B cell (primary cell): ENCODE measurements around the gene SLC16A10.

Source experiments
- EZH2 ChIP-seq: IDR thresholded peaks from 2 replicates; pipeline ENCODE4 v1.6.1; 2012; ENCODE audit warnings: borderline replicate concordance, low read depth, mild to moderate bottlenecking, moderate library complexity, low read length; ENCODE audit not compliant: insufficient read depth, poor library complexity, severe bottlenecking
- TF ChIP-seq, protein P1 (sequence below): fragments of 200-600 bp; IDR thresholded peaks from one replicate; pipeline ENCODE4 v1.8.0; 2022; ENCODE audit warnings: antibody characterized with exemption, mild to moderate bottlenecking

DNA sequence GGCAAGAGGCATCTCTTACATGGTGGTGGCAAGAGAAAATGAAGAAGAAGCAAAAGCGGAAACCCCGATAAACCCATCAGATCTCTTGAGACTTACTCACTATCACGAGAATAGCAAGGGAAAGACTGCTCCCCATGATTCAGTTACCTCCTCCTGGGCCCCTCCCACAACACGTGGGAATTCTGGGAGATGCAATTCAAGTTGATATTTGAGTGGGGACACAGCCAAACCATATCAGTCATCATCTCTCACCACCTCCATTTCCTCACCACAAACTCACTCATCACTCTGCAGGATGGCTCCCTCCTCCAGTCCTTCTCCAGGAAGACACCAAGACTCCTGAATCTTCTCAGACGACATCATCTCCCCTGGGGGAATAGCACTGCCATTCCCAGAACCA, 25.8 kb upstream of the SLC16A10 start:
- TF ChIP-seq, protein P1, sequence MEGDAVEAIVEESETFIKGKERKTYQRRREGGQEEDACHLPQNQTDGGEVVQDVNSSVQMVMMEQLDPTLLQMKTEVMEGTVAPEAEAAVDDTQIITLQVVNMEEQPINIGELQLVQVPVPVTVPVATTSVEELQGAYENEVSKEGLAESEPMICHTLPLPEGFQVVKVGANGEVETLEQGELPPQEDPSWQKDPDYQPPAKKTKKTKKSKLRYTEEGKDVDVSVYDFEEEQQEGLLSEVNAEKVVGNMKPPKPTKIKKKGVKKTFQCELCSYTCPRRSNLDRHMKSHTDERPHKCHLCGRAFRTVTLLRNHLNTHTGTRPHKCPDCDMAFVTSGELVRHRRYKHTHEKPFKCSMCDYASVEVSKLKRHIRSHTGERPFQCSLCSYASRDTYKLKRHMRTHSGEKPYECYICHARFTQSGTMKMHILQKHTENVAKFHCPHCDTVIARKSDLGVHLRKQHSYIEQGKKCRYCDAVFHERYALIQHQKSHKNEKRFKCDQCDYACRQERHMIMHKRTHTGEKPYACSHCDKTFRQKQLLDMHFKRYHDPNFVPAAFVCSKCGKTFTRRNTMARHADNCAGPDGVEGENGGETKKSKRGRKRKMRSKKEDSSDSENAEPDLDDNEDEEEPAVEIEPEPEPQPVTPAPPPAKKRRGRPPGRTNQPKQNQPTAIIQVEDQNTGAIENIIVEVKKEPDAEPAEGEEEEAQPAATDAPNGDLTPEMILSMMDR: no peak
- TF ChIP-seq EZH2: no peak
